Neural cell (in vitro differentiated cells): Measurements from ENCODE around the gene BAX. TPM values are rescaled to one million over a fixed set of nuclear protein-coding genes. Genes with fewer than 3 reads are reported as not detected.

Source experiments
- H2AFZ ChIP-seq: fragments of 200-600, 300-800 bp; sonication (generic), shearing (Covaris generic); 2 replicates; pipeline ENCODE4 v1.6.0; 2014; ENCODE audit warnings: low read depth, mild to moderate bottlenecking, antibody characterized with exemption, low read length, moderate library complexity
- H3F3A ChIP-seq: fragments of 200-600 bp; shearing (Covaris generic); 2 replicates; pipeline ENCODE4 v1.6.1; 2016; ENCODE audit warnings: mild to moderate bottlenecking, moderate library complexity, mixed read lengths, antibody characterized with exemption, low read length; ENCODE audit not compliant: insufficient read depth, poor library complexity, severe bottlenecking
- H3K27ac ChIP-seq: fragments of 200-600, 300-800 bp; sonication (generic), shearing (Covaris generic); 2 replicates; pipeline ENCODE4 v1.5.1; 2014; ENCODE audit warnings: mild to moderate bottlenecking, low read length, moderate library complexity
- H3K27me3 ChIP-seq: fragments of 300-800, 200-600 bp; sonication (generic), shearing (Covaris generic); 2 replicates; pipeline ENCODE4 v1.6.0; 2014; ENCODE audit warnings: mild to moderate bottlenecking, low read depth, low read length, moderate library complexity; ENCODE audit not compliant: insufficient read depth
- H3K36me3 ChIP-seq: fragments of 300-800, 200-600 bp; sonication (generic), shearing (Covaris generic); 2 replicates; pipeline ENCODE4 v1.5.1; 2014; ENCODE audit warnings: mild to moderate bottlenecking, antibody characterized with exemption, low read length, moderate library complexity; ENCODE audit not compliant: insufficient read depth
- H3K4me2 ChIP-seq: fragments of 300-800, 200-600 bp; sonication (generic), shearing (Covaris generic); 2 replicates; pipeline ENCODE4 v1.6.0; 2014; ENCODE audit warnings: mild to moderate bottlenecking, low read length
- H3K4me3 ChIP-seq: fragments of 300-800, 200-600 bp; sonication (generic), shearing (Covaris generic); 2 replicates; pipeline ENCODE4 v1.5.1; 2014; ENCODE audit warnings: mild to moderate bottlenecking, low read length, moderate library complexity
- H3K79me2 ChIP-seq: fragments of 200-600 bp; shearing (Covaris generic); replicated peaks from 2 replicates; pipeline ENCODE4 v1.6.0; 2014; ENCODE audit warnings: mild to moderate bottlenecking, low read length, moderate library complexity; ENCODE audit not compliant: insufficient read depth
- H3K9ac ChIP-seq: fragments of 300-800, 200-600 bp; sonication (generic), shearing (Covaris generic); 2 replicates; pipeline ENCODE4 v1.6.1; 2016; ENCODE audit warnings: mild to moderate bottlenecking, low read length, mixed read lengths
- H3K9me2 ChIP-seq: fragments of 200-600 bp; shearing (Covaris generic); 2 replicates; pipeline ENCODE4 v1.6.1; 2016; ENCODE audit warnings: mild to moderate bottlenecking, low read length, mixed read lengths; ENCODE audit not compliant: insufficient read depth
- H3K9me3 ChIP-seq: fragments of 200-600, 300-800 bp; sonication (generic), shearing (Covaris generic); 2 replicates; pipeline ENCODE4 v1.6.1; 2016; ENCODE audit warnings: mild to moderate bottlenecking, mixed run types, low read length, moderate library complexity, mixed read lengths
- H4K20me1 ChIP-seq: fragments of 200-600 bp; shearing (Covaris generic); 2 replicates; pipeline ENCODE4 v1.6.1; 2016; ENCODE audit warnings: mild to moderate bottlenecking, mixed run types; ENCODE audit not compliant: insufficient read depth
- EP300 ChIP-seq: fragments of 450-650 bp; conservative IDR thresholded peaks from 2 replicates; pipeline ENCODE4 v1.6.1; 2014; ENCODE audit warnings: antibody characterized with exemption, mild to moderate bottlenecking, moderate library complexity; ENCODE audit not compliant: poor library complexity, severe bottlenecking
- EZH2 ChIP-seq: fragments of 200-600, 300-800 bp; shearing (Covaris generic), sonication (generic); IDR thresholded peaks from 2 replicates; pipeline ENCODE4 v1.6.1; 2014; ENCODE audit warnings: antibody characterized with exemption, low read length, borderline replicate concordance, mild to moderate bottlenecking; ENCODE audit not compliant: insufficient read depth, poor library complexity, severe bottlenecking
- MXI1 ChIP-seq: fragments of 450-650 bp; conservative IDR thresholded peaks from 2 replicates; pipeline ENCODE4 v1.6.1; 2014; ENCODE audit warnings: antibody characterized with exemption, mild to moderate bottlenecking; ENCODE audit not compliant: poor library complexity, severe bottlenecking
- POLR2AphosphoS5 ChIP-seq: IDR thresholded peaks from 2 replicates; pipeline ENCODE4 v1.6.1; 2012
- RAD21 ChIP-seq: fragments of 450-650 bp; conservative IDR thresholded peaks from 2 replicates; pipeline ENCODE4 v1.6.1; 2014; ENCODE audit warnings: antibody characterized with exemption, mild to moderate bottlenecking, moderate library complexity
- SMC3 ChIP-seq: fragments of 450-650 bp; conservative IDR thresholded peaks from 2 replicates; pipeline ENCODE4 v1.6.1; 2014; ENCODE audit warnings: antibody characterized with exemption, mild to moderate bottlenecking, moderate library complexity; ENCODE audit not compliant: poor library complexity
- TAF1 ChIP-seq: IDR thresholded peaks from 2 replicates; pipeline ENCODE4 v1.6.1; 2012; ENCODE audit warnings: low read depth
- polyA plus RNA-seq: library from polyadenylated mRNA; depleted of rRNA; stranded (reverse); fragments of >200 nt; gene quantifications from 2 replicates; pipeline ENCODE4 v1.2.3, GENCODE V29; 2014
- TF ChIP-seq, protein P1 (sequence below): fragments of 450-650 bp; IDR thresholded peaks from 2 replicates; pipeline ENCODE4 v1.5.1; 2014; ENCODE audit warnings: antibody characterized with exemption, mild to moderate bottlenecking, moderate library complexity; ENCODE audit not compliant: poor library complexity, severe bottlenecking
- TF ChIP-seq, protein P2 (sequence below): IDR thresholded peaks from 2 replicates; pipeline ENCODE4 v1.6.1; 2012; ENCODE audit warnings: borderline replicate concordance

BAX gene
- polyA plus RNA-seq, 1 donor from 2014 or later = 71.9 TPM

DNA sequence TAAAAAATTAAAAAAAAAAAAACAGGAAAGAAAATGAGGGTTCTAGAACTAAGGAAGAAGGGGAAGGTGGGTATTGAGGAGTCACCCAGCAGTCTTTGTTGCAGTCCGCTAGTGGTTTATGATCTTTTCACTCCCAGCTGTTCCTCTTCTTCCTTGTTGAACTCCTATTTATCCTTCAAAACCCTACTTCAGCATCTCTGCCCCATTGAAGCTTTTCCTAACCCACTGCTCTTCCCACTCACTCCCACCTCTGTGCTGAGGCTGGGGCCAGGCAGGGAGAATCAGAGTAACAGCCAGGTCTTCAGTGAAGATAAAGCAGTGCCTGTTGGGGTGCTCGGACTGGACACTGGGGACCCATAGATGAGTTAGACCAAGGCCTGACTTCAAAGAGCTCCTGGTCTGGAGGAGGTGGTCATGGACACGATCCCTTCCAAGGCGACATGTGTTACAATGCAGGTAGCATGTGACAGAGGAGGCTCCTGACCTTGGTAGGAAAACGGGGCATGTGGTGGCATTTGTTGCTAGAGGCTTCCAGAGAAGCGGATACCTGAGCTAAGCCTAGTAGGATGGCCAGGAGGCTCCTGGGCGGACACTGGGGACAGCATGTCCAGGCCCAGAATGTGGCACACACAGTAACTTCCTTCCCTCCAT is 50.4 kb downstream of the BAX start:
- Histone ChIP-seq H3K9me3 (no peaks in the 10 kb centered on the region), H3K4me2 (no peak overlapping the region), H3K36me3 (no peaks in the 10 kb centered on the region), H2AFZ (no peak overlapping the region), H3K79me2 (no peaks in the 10 kb centered on the region), H3K27ac (no peak overlapping the region), H3K9me2 (no peaks in the 10 kb centered on the region), H3F3A (no peaks in the 10 kb centered on the region), H3K9ac (no peak overlapping the region), H3K27me3 (no peaks in the 10 kb centered on the region), H3K4me3 (no peak overlapping the region), H4K20me1 (no peaks in the 10 kb centered on the region)
- TF ChIP-seq SMC3 (no peak), MXI1 (no peak), EZH2 (no peak), RAD21 (no peak), POLR2AphosphoS5 (no peak), TAF1 (no peak), EP300 (no peak)
- TF ChIP-seq, protein P1, sequence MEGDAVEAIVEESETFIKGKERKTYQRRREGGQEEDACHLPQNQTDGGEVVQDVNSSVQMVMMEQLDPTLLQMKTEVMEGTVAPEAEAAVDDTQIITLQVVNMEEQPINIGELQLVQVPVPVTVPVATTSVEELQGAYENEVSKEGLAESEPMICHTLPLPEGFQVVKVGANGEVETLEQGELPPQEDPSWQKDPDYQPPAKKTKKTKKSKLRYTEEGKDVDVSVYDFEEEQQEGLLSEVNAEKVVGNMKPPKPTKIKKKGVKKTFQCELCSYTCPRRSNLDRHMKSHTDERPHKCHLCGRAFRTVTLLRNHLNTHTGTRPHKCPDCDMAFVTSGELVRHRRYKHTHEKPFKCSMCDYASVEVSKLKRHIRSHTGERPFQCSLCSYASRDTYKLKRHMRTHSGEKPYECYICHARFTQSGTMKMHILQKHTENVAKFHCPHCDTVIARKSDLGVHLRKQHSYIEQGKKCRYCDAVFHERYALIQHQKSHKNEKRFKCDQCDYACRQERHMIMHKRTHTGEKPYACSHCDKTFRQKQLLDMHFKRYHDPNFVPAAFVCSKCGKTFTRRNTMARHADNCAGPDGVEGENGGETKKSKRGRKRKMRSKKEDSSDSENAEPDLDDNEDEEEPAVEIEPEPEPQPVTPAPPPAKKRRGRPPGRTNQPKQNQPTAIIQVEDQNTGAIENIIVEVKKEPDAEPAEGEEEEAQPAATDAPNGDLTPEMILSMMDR = no peak
- TF ChIP-seq, protein P2, sequence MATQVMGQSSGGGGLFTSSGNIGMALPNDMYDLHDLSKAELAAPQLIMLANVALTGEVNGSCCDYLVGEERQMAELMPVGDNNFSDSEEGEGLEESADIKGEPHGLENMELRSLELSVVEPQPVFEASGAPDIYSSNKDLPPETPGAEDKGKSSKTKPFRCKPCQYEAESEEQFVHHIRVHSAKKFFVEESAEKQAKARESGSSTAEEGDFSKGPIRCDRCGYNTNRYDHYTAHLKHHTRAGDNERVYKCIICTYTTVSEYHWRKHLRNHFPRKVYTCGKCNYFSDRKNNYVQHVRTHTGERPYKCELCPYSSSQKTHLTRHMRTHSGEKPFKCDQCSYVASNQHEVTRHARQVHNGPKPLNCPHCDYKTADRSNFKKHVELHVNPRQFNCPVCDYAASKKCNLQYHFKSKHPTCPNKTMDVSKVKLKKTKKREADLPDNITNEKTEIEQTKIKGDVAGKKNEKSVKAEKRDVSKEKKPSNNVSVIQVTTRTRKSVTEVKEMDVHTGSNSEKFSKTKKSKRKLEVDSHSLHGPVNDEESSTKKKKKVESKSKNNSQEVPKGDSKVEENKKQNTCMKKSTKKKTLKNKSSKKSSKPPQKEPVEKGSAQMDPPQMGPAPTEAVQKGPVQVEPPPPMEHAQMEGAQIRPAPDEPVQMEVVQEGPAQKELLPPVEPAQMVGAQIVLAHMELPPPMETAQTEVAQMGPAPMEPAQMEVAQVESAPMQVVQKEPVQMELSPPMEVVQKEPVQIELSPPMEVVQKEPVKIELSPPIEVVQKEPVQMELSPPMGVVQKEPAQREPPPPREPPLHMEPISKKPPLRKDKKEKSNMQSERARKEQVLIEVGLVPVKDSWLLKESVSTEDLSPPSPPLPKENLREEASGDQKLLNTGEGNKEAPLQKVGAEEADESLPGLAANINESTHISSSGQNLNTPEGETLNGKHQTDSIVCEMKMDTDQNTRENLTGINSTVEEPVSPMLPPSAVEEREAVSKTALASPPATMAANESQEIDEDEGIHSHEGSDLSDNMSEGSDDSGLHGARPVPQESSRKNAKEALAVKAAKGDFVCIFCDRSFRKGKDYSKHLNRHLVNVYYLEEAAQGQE = no peak

DNA sequence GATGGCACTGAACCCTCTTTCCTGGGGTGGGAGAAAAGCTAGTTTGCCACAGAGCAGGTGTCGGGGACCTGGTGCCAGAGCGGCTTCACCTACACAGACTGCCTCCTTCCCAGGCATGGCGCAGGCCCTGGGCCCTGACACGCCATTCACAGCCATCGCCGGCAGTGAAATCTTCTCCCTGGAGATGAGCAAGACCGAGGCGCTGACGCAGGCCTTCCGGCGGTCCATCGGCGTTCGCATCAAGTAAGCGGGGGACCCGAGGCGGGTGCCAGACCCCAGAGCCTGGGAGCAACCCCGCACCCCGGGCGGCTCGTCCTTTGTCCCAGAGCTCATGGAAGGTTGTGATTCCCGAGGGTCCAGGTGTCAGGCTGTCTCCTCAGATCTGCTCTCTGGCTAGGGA is 52.2 kb downstream of the BAX start:
- H3K9ac ChIP-seq = no peak overlapping the region
- no peak overlapping the region for H2AFZ ChIP-seq
- no peaks in the 10 kb centered on the region for H3K36me3 ChIP-seq
- H3K4me3 ChIP-seq = no peak overlapping the region
- no peak for TF ChIP-seq EZH2
- TF ChIP-seq, protein P1 = no peak
- no peak for TF ChIP-seq MXI1
- no peak for TF ChIP-seq EP300
- no peak for TF ChIP-seq POLR2AphosphoS5
- no peak for TF ChIP-seq TAF1
- TF ChIP-seq, protein P2 = no peak
- no peak for TF ChIP-seq SMC3
- TF ChIP-seq RAD21 = no peak
- H4K20me1 ChIP-seq = no peaks in the 10 kb centered on the region
- no peaks in the 10 kb centered on the region for H3K79me2 ChIP-seq
- no peaks in the 10 kb centered on the region for H3K9me2 ChIP-seq
- no peaks in the 10 kb centered on the region for H3K9me3 ChIP-seq
- no peaks in the 10 kb centered on the region for H3K27me3 ChIP-seq
- no peak overlapping the region for H3K4me2 ChIP-seq
- no peak overlapping the region for H3K27ac ChIP-seq
- H3F3A ChIP-seq = no peaks in the 10 kb centered on the region
